HG03565 (cell line): ENCODE measurements around the gene TMSB10.
"Not testable (repeated sequence)": the region's sequence is repeated elsewhere in the genome, so short reads cannot be mapped to it uniquely, and the experiment has no call there.

Experiments used
- ATAC-seq: cut with Tn5 transposase; IDR thresholded peaks from one replicate; pipeline ENCODE4 v1.9.1; 2021; ENCODE audit warnings: mild to moderate bottlenecking, moderate library complexity; ENCODE audit not compliant: unreplicated experiment

Gene TMSB10

GRCh38 chr2:84925724-84926376, 20.4 kb downstream of the TMSB10 start:
- ATAC-seq, result peak; percentile 76

DNA sequence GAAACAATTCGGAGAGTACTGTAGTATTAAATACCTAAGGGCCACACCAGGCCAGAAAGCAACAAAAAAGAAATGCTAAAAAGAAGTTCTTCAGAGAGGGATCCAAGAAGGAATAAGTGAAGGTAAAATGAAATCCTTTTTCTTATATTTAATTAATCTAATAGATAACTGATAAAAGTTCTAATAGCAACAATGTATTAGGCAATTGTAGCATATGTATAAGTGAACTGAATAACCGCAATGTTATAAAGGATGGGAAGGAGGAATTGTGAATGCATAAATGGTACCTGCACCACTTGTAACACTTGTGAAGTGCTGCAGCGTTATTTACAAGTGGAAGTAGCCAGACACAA, 21.8 kb downstream of the TMSB10 start:
- ATAC-seq, result no peak

- peak; percentile 51 for ATAC-seq
Observed at GRCh38 chr2:84931384-84931821, 25.9 kb downstream of the TMSB10 start.

DNA sequence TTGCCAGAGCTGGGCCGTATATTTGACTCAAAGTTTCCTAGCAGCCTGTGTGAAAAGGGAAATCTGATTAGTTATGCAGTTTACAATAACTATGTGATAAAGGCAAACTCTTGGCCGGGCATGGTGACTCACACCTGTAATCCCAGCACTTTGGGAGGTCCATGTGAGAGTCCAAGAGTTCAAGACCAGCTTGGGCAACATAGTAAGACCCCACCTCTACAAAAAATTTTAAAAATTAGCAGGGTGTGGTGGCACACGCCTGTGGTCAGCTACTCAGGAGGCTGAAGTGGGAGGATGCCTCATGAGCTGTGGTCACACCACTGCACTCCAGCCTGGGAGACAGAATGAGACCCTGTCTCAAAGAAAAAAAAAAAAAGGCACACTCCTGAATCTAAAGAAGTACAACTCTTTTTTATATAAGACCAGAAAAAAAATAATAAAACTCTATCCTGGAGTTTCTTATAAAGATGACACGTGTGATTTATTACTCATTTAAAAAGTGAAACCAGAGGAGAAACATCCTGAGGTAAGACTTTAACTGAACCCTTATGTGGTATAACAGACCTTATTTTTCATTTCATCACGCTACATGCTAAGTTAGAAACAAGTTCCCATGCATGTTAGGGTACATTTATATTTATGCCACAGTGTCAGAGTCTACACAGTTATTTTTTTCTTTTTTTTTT, 32.9 kb downstream of the TMSB10 start:
- ATAC-seq, result peak; percentile 36

DNA sequence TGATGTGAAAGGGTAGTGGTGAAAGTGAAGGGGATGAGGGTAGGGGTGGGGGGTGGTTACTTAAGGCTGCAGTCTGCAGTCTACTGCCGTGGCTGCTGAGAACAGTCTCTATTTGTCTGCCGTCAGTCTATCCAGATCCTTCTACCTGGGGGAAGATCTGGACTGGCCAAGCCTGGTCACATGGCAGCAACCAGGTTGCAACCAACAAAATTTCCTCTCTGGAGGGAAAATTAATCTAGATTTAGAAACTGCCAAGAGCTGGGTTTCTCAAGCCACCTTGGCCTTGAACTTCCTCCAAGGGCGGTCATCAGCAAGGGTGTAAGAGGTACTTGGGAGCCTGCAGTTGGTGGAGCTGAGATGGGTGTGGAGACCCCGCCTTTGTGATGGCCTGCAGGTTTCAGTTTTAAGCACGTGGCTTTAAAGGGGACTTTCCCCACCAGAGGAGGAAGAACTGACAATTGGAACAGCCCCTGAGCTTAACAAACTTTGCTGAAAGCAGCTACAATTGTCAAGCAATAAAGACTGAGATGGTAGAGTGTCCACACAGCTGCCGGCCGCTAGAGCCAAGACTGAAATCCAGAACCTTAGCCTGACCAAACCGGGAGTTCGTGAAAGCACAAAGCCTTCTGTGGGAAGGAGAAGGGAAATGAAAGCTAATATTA, 34.1 kb downstream of the TMSB10 start:
- ATAC-seq, result peak; percentile 70

GRCh38 chr2:84940088-84940470, 34.6 kb downstream of the TMSB10 start:
- peak; percentile 2 for ATAC-seq

- ATAC-seq, result no peak
Observed at GRCh38 chr2:84940831-84941412, 35.5 kb downstream of the TMSB10 start.

DNA sequence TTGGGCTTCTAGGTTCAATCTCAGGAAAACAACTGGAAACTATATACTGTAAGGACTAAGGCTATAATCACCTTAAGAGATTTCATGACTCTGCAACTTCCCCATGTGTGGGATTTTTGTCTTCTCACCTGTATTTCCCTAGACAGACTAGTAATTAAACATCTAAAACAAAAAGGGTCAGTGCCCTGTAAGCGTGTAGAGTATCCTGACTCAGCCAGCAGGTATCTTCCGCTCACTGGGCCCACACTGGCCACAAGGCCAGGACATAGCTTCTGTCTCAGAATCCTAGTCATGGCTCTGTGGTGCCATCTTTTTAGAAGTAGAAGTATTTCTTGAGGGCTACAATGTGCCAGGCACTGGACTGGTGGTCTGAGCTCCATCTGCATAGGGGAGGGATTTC, 36.7 kb downstream of the TMSB10 start:
- no peak for ATAC-seq

DNA sequence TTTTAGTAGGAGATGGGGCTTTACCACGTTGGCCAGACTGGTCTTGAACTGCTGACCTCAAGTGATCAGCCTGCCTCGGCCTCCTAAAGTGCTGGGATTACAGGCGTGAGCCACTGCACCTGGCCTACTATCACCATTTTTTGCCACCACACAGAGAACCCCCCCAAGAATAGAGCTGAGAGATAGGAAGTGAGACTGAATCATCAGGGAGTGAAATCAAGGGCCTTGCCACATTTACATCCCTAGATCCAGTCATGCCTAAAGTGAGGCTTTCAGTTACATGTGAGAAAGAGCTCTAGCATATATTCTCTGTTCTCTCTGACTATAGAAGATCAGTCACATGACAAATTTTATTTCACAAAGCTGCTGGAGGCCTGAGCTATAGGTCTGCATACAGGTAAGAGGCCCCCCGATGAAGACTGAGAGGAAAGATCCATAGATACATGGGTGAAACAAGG, 37.5 kb downstream of the TMSB10 start:
- peak; percentile 32 for ATAC-seq

- ATAC-seq, result no peak
Observed at GRCh38 chr2:84944295-84944909, 38.9 kb downstream of the TMSB10 start.

DNA sequence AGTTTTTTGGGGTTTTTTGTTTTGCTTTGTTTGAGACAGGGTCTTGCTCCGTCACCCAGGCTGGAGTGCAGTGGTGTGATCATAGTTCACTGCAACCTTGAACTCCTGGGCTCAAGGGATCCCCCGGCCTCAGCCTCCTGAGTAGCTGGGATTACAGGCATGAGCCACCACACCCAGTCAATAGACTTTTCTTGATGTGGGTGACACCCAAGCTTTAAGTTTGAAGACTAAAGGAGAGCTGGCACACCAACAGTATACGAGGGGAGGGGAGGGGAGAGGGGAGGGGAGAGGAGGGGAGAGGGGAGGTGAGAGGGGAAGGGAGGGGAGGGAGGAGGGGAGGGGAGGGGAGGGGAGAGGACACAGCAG, 40.4 kb downstream of the TMSB10 start:
- not testable (repeated sequence) for ATAC-seq

DNA sequence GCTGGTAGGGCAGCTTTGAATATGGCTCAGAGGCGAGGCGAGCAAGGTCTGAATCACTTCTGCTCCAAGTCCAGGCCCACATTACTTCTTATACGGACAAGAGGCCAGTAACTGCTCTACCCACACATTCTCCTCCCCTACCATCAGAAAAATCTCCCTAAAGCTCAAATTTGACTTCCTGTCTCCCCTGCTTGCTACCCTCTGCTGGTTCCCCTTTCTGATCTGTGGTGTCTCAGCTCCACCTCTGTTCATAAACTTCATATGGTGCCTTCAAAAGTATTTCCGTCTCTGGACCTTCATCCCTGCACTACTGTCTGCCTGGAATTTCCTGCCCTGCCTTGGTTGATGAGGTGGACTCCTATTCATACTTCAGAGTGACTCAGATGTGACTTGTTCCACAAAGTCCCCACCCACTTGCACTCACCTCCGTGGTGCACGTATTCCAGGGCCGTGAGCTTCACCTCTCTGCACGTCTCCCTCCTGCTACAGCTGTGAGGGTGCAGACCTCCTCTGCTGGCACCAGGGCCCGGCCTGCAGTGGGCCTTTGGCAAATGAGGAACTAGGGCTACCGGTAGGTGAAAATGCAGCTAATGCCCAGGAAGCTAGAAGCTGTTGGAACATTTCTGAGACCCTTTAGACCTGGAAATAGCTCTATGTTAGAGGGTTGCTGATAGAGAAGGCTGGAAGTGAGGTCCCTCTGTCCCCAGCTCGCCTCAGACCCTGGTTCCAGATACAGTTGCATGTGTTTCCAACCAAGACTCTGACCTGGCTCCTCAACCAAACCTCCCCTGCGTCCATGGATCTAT, 41.0 kb downstream of the TMSB10 start:
- ATAC-seq, result peak; percentile 61

DNA sequence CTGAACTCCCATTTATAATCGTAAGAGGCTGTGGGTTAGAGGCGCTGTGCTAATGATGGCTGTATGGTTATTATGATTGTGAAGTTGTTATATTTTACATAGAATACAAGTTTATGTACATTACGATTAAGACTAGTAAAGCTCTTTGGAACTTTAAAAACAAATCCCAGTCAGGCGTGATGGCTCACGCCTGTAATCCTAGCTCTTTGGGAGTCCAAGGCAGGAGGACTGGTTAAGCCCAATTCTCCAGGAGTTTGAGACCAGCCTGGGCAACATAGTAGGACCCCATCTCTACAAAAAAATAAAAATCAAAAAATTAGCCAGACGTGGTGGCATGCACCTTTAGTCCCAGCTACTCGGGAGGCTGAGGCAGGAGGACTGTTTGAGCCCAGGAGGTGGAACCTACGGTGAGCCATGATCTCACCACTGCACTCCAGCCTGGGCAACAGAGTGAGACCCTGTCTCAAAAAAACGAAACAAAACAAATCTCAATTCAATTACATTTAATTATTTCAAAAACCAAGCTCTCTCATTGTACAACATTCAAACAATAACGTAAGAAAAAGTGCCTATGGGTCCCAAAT, 41.6 kb downstream of the TMSB10 start:
- no peak for ATAC-seq

- no peak for ATAC-seq
Observed at GRCh38 chr2:84953535-84953934, 48.1 kb downstream of the TMSB10 start.

DNA sequence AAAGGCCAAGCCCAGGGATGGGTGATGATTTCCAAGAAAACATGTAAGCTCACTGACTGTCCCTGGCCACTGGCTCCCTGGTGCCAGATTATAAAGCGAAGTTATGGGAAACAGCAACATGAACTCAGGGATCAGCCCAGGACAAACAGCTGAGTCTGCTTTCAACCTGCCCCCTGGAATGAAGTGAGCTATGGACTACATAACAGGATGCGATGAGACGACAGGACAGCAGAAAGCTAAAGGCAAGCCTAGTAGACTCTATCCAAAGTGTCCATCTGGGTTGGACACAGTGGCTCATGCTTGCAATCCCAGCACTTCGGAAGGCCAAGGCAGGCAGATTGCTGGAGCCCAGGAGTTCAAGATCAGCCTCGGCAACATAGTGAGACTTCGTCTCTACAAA, 48.9 kb downstream of the TMSB10 start:
- ATAC-seq, result no peak
